Measurements from ENCODE around the gene COL8A2.
"Not testable (repeated sequence)": the region's sequence is repeated elsewhere in the genome, so short reads cannot be mapped to it uniquely, and the experiment has no call there.

The COL8A2 gene

GRCh38 chr1:36158827-36159252 is 33.8 kb upstream of the COL8A2 start:
- ChIA-PET CTCF (interaction anchor here (1.0 to 2.3 kb wide), 3 partner anchors 9 to 127 kb away, joined by 3 to 12 read pairs (median 8); partner anchors contain the start of gene TRAPPC3), POLR2A (interaction anchor here (1.4 kb wide), 1 partner anchor 24 kb away, joined by 4 read pairs; no protein-coding TSS in a partner anchor)
- H3K4me1 ChIP-seq (ENCODE audit: control insufficient read depth, insufficient read depth, low read length); H3K4me3 ChIP-seq (ENCODE audit: low read depth, low read length); H3K9me3 ChIP-seq (ENCODE audit: control insufficient read depth, insufficient read depth, low read depth, low read length); H3K27ac ChIP-seq (ENCODE audit: extremely low read depth, low read depth, low read length): not testable (repeated sequence)
- peaks cover 0 to 49% of the 10 kb centered on the region in 2 experiments; a peak in 1 of 3 replicates for H3K36me3 ChIP-seq (ENCODE audit: control insufficient read depth in 2 of 2, insufficient read depth in 1 of 2, low read length in 2 of 2)
- peak; percentile 93 for TF ChIP-seq ZNF266 (tag by site-specific recombination; IDR thresholded peaks at IDR 0.05; ENCODE audit: low read depth)
- TF ChIP-seq ZBTB1 (tag by site-specific recombination; IDR thresholded peaks at IDR 0.05), result peak; percentile 61; the same call in 1 of the 2 replicates
- TF ChIP-seq ZBTB21 (tag by site-specific recombination; IDR thresholded peaks at IDR 0.05), result peak; percentile 75
- peak; percentile 85; the same call in 1 of the 2 replicates for TF ChIP-seq OVOL3 (tag by site-specific recombination; IDR thresholded peaks at IDR 0.05)
- TF ChIP-seq ZNF366 (tag by site-specific recombination; conservative IDR thresholded peaks at IDR 0.05), result peak; percentile 38; the same call in 1 of the 2 replicates
- TF ChIP-seq ZNF704 (tag by site-specific recombination; IDR thresholded peaks at IDR 0.05), result 0 out of 2 replicates have a peak, but pooled peaks have one; percentile 78
- peak; percentile 52 for TF ChIP-seq ZNF654 (tag by site-specific recombination; IDR thresholded peaks at IDR 0.05; ENCODE audit: low read depth)
- peak; percentile 78; the same call in 1 of the 2 replicates for TF ChIP-seq RBAK (tag by site-specific recombination; IDR thresholded peaks at IDR 0.05)
- TF ChIP-seq ZNF664 (tag by site-specific recombination; IDR thresholded peaks at IDR 0.05), result peak; percentile 89
- TF ChIP-seq ZNF558 (tag by site-specific recombination; IDR thresholded peaks at IDR 0.05), result peak; percentile 94
- TF ChIP-seq ZNF121 (tag by site-specific recombination; IDR thresholded peaks at IDR 0.05), result peak; percentile 74
- TF ChIP-seq ZNF404 (tag by site-specific recombination; IDR thresholded peaks at IDR 0.05), result 0 out of 2 replicates have a peak, but pooled peaks have one; percentile 83
- TF ChIP-seq REST (tag by site-specific recombination; IDR thresholded peaks at IDR 0.05), result peak; percentile 81
- TF ChIP-seq ZNF292 (tag by site-specific recombination; IDR thresholded peaks at IDR 0.05; ENCODE audit: borderline replicate concordance, low read depth), result peak; percentile 92
- 0 out of 2 replicates have a peak, but pooled peaks have one; percentile 70 for TF ChIP-seq ZNF580 (tag by site-specific recombination; IDR thresholded peaks at IDR 0.05)
- peak; percentile 90 for TF ChIP-seq ZNF140 (tag by site-specific recombination; IDR thresholded peaks at IDR 0.05)
- peak; percentile 86 for TF ChIP-seq ZBTB8A (tag by site-specific recombination; IDR thresholded peaks at IDR 0.05)
- peak; percentile 76; the same call in 1 of the 2 replicates for TF ChIP-seq ZNF223 (tag by site-specific recombination; IDR thresholded peaks at IDR 0.05)
- TF ChIP-seq AEBP2 (tag by site-specific recombination; IDR thresholded peaks at IDR 0.05; ENCODE audit: borderline replicate concordance), result 0 out of 2 replicates have a peak, but pooled peaks have one; percentile 70
- peak; percentile 71 for TF ChIP-seq ZNF629 (tag by site-specific recombination; IDR thresholded peaks at IDR 0.05)
- TF ChIP-seq FEZF1 (tag by site-specific recombination; IDR thresholded peaks at IDR 0.05), result peak; percentile 9; the same call in 1 of the 2 replicates
- peak; percentile 80; the same call in 1 of the 2 replicates for TF ChIP-seq GLI2 (tag by site-specific recombination; IDR thresholded peaks at IDR 0.05; ENCODE audit: borderline replicate concordance, low read depth)
- TF ChIP-seq ZFP37 (tag by site-specific recombination; IDR thresholded peaks at IDR 0.05), result peak; percentile 84; the same call in 1 of the 2 replicates
- peak; percentile 52; the same call in 1 of the 2 replicates for TF ChIP-seq ZNF639 (tag by site-specific recombination; IDR thresholded peaks at IDR 0.05)
- peak; percentile 84; the same call in 1 of the 2 replicates for TF ChIP-seq ZNF514 (tag by site-specific recombination; IDR thresholded peaks at IDR 0.05)
- TF ChIP-seq ZNF548 (tag by site-specific recombination; IDR thresholded peaks at IDR 0.05), result 0 out of 2 replicates have a peak, but pooled peaks have one; percentile 35
- peak; percentile 67; the same call in 1 of the 2 replicates for TF ChIP-seq ZXDB (tag by site-specific recombination; IDR thresholded peaks at IDR 0.05)
- TF ChIP-seq SP3 (tag by site-specific recombination; IDR thresholded peaks at IDR 0.05), result peak; percentile 36; the same call in 1 of the 2 replicates
- TF ChIP-seq ZNF426 (tag by site-specific recombination; IDR thresholded peaks at IDR 0.05), result peak; percentile 98
